H1 (cell line): ENCODE measurements around the gene ADGRV1. TPM values are rescaled to one million over a fixed set of nuclear protein-coding genes. Genes with fewer than 3 reads are reported as not detected.

ENCODE experiments used
- CHD7 ChIP-seq: fragments of 300-600 bp; sonication (generic); IDR thresholded peaks from 2 replicates; pipeline ENCODE4 v1.7.1; 2012; ENCODE audit warnings: low read length, moderate library complexity, mild to moderate bottlenecking, inconsistent platforms; ENCODE audit not compliant: insufficient replicate concordance
- MAFK ChIP-seq: IDR thresholded peaks from 2 replicates; pipeline ENCODE4 v1.6.1; 2012; ENCODE audit warnings: low read depth, mild to moderate bottlenecking, improper control_type of control experiment, low read length
- NANOG ChIP-seq: IDR thresholded peaks from 2 replicates; pipeline ENCODE4 v1.6.1; 2011; ENCODE audit warnings: low read length, low read depth, mild to moderate bottlenecking, inconsistent platforms; ENCODE audit not compliant: insufficient read depth, poor library complexity, severe bottlenecking
- TCF12 ChIP-seq: IDR thresholded peaks from 2 replicates; pipeline ENCODE4 v1.6.1; 2011; ENCODE audit warnings: low read depth, mild to moderate bottlenecking, low read length
- ZNF274 ChIP-seq: IDR thresholded peaks from 2 replicates; pipeline ENCODE4 v1.7.0; 2012; ENCODE audit warnings: low read length, borderline replicate concordance; ENCODE audit errors: extremely low read depth
- polyA plus RNA-seq, 7 experiments: library from polyadenylated mRNA; depleted of rRNA in 3 of 7; stranded (reverse) in 5 of 7; unstranded in 2 of 7; fragments of >200 nt in 5 of 7; fragments of 200-250 nt in 2 of 7; gene quantifications; 1 replicate in 5 of 7; 2 replicates in 1 of 7; 4 replicates in 1 of 7; pipeline versions ENCODE4 v1.2.1 to v1.2.3, GENCODE V29; 2011 to 2013; ENCODE audit warnings: missing spikeins in 2 of 7, mixed read lengths in 2 of 7
- total RNA-seq: library from RNA; stranded (reverse); fragmentation: NEBNext Ultra II Directional; extraction: Animal tissue kit (Norgen Biotek cat#: 25700); gene quantifications from 2 replicates; pipeline ENCODE4 v1.2.1, GENCODE V29; 2021

ADGRV1 gene
- total and polyA plus RNA-seq, 2 of the 8 experiments (the other 6 are each of a cell fraction or from before 2014, with no cell fraction given), result 53.1 to 62.2 TPM

DNA sequence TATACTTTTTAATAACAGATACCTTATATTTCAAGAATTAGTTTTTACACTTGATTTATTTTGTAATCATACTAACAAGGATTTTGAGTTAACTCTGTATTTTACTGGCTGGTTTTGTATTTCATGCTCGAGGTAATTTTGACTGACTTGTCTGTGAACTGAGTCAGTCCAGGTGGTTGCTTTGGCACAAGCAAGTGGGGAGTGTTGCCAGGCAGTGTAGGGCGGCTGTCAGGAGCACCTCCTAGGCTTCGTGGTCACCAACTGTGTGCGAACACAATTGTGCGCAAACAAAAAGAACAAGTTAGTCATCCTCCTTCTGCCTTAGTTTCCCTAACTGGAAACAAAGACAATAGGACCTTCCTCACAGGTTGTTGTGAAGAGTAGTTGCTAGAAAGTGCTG, 286.3 kb downstream of the ADGRV1 start (continued):
- TF ChIP-seq CHD7 (no peak), MAFK (no peak), TCF12 (no peak), NANOG (no peak), ZNF274 (no peak)
